Head of caudate nucleus (tissue), 42 donors: Measurements from ENCODE around the gene LIN9.
"Not testable (repeated sequence)": the region's sequence is repeated elsewhere in the genome, so short reads cannot be mapped to it uniquely, and the experiment has no call there.

Source experiments
- DNase-seq, 42 donors: peaks; one replicate each; pipeline versions ENCODE4 v3.0.0 to v3.0.0-alpha.2; 2020 to 2021; ENCODE audit warnings: mixed read lengths in 7 of 42
- intact Hi-C: fragments of 100-400 bp; cut with DNase I; formaldehyde crosslinking; loops from one replicate; pipeline ENCODE4 v1.15.0; 2022

The LIN9 gene

GRCh38 chr1:226287587-226287986 lies 21.4 kb downstream of the LIN9 start:
- intact Hi-C loops, result no loop called here
- no peak for DNase-seq

GRCh38 chr1:226281058-226281457 lies 27.9 kb downstream of the LIN9 start:
- intact Hi-C loops, result no loop called here

DNA sequence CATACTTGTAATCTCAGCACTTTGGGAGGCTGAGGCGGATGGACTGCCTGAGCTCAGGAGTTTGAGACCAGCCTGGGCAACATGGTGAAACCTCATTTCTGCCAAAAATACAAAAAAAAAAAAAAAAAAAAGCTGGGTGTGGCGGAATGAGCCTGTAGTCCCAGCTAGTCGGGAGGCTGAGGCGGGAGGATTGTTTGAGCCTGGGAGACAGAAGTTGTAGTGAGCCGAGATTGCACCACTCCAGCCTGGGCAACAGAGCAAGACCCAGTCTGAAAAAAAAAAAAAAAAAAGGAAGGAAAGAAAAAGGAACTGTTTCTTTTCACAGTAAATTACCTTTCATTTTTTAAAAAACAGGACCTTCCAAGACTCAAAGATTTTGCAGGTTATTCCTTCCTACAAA lies 29.5 kb downstream of the LIN9 start:
- no peak for DNase-seq
- intact Hi-C loops, result no loop called here

More at GRCh38 chr1:226281058-226281457, 27.9 kb downstream of the LIN9 start:
- DNase-seq, result no peak

- intact Hi-C loops, result no loop called here
- DNase-seq, result no peak
Measured at GRCh38 chr1:226277897-226278296, 31.1 kb downstream of the LIN9 start.

- intact Hi-C loops, result no loop called here
- DNase-seq, result no peak
Measured at GRCh38 chr1:226276987-226277386, 32.0 kb downstream of the LIN9 start.

DNA sequence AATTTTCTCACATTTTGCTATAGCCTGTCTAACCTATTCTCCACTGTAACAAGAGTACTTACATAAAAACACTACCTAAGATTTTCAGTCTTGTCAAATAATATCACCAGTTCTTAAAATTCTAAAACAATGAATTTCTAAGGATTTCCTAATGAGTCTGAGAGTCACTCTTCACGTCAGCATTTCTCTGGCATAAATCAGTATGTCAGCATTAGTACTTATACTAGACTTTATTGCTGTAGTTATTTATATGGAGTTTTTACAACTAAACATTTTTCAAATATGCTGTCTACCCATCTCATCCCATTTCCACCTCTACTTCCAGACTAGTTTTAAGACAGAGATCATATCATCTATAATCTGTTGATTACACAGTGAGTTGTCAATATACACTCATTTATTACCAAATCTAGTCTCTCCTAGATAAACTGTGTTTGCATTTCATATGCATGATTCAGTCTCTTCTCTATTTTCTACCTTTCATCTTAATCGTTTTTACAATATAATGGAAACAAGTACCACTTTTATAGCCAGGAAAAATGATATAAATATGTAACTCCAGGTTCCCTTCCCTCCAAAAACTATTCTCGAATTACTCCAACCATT lies 32.8 kb downstream of the LIN9 start:
- no peak for DNase-seq
- intact Hi-C loops, result no loop called here

DNA sequence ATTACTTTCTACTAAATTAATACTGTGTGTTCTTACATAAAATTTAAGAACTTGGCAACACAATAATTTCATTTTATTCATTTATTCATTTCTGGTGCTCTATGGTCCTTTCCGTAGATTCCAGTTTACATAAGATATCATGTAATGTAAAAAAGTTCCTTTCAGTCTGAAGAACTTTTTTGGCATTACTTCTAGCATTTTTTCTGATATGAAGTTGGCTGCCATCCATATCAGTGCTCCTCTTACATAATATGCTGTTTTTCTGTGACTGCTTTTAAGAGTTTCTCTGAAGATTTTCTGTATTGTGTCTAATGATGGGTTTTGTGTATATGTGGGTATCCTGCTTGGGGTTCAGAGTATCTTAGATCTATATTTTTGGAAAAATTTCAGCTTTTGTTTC lies 34.8 kb downstream of the LIN9 start:
- DNase-seq, result no peak

DNA sequence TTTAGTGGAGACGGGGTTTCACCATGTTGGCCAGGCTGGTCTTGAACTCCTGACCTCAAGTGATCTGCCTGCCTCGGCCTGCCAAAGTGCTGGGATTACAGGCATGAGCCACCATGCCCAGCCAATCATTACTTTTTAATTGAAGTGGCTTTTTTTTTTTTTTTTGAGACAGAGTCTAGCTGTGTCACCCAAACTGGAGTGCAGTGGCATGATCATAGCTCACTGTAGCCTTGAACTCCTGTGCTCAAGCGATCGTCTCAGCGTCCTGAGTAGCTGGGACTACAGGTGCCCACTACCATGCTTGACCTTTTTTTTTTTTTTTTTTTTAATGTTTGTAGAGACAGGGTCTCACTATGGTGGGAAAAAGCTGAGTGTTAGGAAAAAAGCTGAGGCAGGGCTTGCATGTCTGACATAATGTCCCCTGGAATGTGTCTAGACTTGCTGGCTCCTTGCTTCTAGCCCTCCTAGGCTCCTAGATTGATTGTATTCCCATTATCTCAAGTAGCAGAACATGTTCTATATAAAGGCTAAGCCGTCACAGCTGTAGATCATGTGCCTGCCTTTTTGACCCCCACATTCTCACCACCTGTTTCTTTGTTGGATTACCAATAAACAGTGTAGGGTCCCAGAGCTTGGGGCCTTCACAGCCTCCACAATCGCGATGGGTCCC lies 36.6 kb downstream of the LIN9 start:
- DNase-seq, intact Hi-C loops: not testable (repeated sequence)

More for the DNA sequence above, 34.8 kb downstream of the LIN9 start:
- intact Hi-C loops, result no loop called here

- DNase-seq, result no peak
- intact Hi-C loops, result no loop called here
Measured at GRCh38 chr1:226268421-226269124, 40.4 kb downstream of the LIN9 start.

GRCh38 chr1:226261818-226262217 lies 47.1 kb downstream of the LIN9 start:
- no peak for DNase-seq
- intact Hi-C loops, result no loop called here

- no peak for DNase-seq
- intact Hi-C loops, result no loop called here
Measured at GRCh38 chr1:226255380-226255779, 53.6 kb downstream of the LIN9 start.

GRCh38 chr1:226253933-226254332 lies 55.0 kb downstream of the LIN9 start:
- intact Hi-C loops, result no loop called here
- no peak for DNase-seq

- DNase-seq, intact Hi-C loops: not testable (repeated sequence)
Measured at GRCh38 chr1:226252841-226253240, 56.1 kb downstream of the LIN9 start.

- intact Hi-C loops, result no loop called here
- no peak for DNase-seq
Measured at GRCh38 chr1:226250511-226250910, 58.5 kb downstream of the LIN9 start.

GRCh38 chr1:226248796-226249195 lies 60.2 kb downstream of the LIN9 start:
- DNase-seq, result no peak
- intact Hi-C loops, result no loop called here

- intact Hi-C loops, result no loop called here
- no peak for DNase-seq
Measured at GRCh38 chr1:226248091-226248490, 60.9 kb downstream of the LIN9 start.

DNA sequence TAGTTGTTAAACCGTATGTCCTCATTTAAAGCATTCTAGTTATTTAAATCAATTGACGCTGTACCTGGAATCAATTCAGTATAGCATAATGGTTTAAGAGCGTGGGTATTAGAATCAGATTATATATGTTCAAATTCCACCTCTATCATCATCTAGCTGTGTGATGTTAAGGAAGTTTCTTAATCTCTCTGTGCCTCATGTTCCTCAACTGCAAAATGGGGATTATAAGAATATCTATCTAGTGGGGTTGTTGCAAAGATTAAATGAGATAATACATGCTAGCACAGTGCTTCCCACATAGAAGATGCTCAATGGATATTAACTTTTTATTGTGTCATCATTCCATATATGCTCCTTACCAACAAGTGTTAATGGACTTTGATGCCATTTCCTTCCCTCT lies 69.5 kb downstream of the LIN9 start:
- DNase-seq, result no peak
- intact Hi-C loops, result no loop called here

DNA sequence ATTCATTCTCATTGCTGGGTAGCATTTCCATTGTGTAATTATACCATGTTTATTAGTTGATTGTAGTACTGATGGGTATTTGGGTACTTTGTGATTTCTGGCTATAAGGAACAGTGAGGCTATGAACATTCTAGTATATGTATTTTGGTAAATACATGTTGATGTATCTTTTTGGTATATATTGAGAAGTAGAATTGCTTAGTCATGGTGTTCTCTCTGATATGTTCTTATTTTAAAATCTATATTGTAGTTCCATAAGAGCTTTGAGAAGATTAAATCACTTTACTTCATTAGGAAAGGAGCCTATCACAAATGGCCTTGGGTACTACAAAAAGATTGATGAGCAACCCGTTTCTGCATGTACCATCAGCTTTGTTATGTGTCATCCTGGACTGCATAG lies 72.1 kb downstream of the LIN9 start:
- DNase-seq, result no peak
- intact Hi-C loops, result no loop called here

DNA sequence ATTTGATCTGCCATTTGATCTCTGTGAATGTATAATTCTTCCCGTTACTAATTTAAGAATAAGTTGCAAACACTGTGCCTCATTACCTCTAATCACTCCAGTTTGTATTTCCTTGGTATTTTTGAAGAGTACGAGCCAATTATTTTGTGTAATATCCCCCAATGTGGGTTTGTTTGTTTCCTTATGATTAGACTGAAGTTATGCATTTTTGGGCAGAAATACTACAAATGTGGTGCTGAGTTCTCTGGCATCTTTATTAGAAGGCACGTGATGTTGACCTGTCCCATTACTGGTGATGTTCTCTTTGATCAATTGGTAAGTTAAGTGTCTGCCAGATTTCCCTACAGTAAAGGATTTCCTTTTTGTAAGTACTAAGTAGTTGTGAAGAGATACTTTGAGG lies 75.2 kb downstream of the LIN9 start:
- DNase-seq, result no peak
- intact Hi-C loops, result no loop called here

DNA sequence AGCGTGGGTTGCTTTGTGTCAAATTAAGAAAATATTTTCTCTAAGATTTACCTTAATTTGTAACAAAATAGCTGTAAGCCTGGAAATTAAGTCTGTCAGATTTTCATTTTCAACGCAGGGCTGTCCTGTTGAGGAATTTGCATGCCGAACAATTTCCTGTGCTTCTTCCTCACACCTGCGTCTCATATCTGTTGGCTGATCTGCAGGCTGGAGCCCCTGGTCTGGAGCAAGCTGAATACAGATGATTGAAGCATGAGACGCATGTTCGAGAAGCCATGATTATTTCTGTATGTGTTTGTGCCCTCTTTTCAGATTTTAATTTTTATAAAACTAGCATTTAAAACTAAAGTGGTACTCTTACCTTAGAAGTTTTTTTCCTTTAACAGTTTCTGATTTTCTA lies 75.7 kb downstream of the LIN9 start:
- no peak for DNase-seq
- intact Hi-C loops, result no loop called here

DNA sequence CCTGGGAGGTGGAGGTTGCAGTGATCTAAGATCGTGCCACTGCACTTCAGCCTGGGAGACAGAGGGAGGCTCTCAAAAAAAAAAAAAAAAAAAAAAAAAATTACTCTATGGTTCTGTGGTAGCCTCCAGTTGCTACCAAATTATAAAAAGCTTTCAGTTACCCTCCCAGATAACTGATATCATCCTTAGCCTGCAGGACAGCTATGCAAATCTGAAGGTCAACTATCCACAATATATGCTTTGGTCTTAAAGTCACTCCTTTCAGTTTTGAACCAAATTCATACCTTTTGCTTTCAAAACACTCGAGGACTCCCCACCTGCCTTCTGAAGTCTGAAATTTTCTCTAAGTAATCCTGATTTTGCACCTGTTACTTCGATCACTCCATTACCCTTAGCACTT lies 82.4 kb downstream of the LIN9 start:
- no peak for DNase-seq
- intact Hi-C loops, result no loop called here
